Neural cell (in vitro differentiated cells): Measurements from ENCODE around the gene ADD3. TPM values are rescaled to one million over a fixed set of nuclear protein-coding genes. Genes with fewer than 3 reads are reported as not detected.

Source experiments
- H2AFZ ChIP-seq: fragments of 200-600, 300-800 bp; sonication (generic), shearing (Covaris generic); 2 replicates; pipeline ENCODE4 v1.6.0; 2014; ENCODE audit warnings: low read depth, mild to moderate bottlenecking, antibody characterized with exemption, low read length, moderate library complexity
- H3F3A ChIP-seq: fragments of 200-600 bp; shearing (Covaris generic); 2 replicates; pipeline ENCODE4 v1.6.1; 2016; ENCODE audit warnings: mild to moderate bottlenecking, moderate library complexity, mixed read lengths, antibody characterized with exemption, low read length; ENCODE audit not compliant: insufficient read depth, poor library complexity, severe bottlenecking
- H3K27ac ChIP-seq: fragments of 200-600, 300-800 bp; sonication (generic), shearing (Covaris generic); 2 replicates; pipeline ENCODE4 v1.5.1; 2014; ENCODE audit warnings: mild to moderate bottlenecking, low read length, moderate library complexity
- H3K27me3 ChIP-seq: fragments of 300-800, 200-600 bp; sonication (generic), shearing (Covaris generic); 2 replicates; pipeline ENCODE4 v1.6.0; 2014; ENCODE audit warnings: mild to moderate bottlenecking, low read depth, low read length, moderate library complexity; ENCODE audit not compliant: insufficient read depth
- H3K36me3 ChIP-seq: fragments of 300-800, 200-600 bp; sonication (generic), shearing (Covaris generic); 2 replicates; pipeline ENCODE4 v1.5.1; 2014; ENCODE audit warnings: mild to moderate bottlenecking, antibody characterized with exemption, low read length, moderate library complexity; ENCODE audit not compliant: insufficient read depth
- H3K4me2 ChIP-seq: fragments of 300-800, 200-600 bp; sonication (generic), shearing (Covaris generic); 2 replicates; pipeline ENCODE4 v1.6.0; 2014; ENCODE audit warnings: mild to moderate bottlenecking, low read length
- H3K4me3 ChIP-seq: fragments of 300-800, 200-600 bp; sonication (generic), shearing (Covaris generic); 2 replicates; pipeline ENCODE4 v1.5.1; 2014; ENCODE audit warnings: mild to moderate bottlenecking, low read length, moderate library complexity
- H3K79me2 ChIP-seq: fragments of 200-600 bp; shearing (Covaris generic); replicated peaks from 2 replicates; pipeline ENCODE4 v1.6.0; 2014; ENCODE audit warnings: mild to moderate bottlenecking, low read length, moderate library complexity; ENCODE audit not compliant: insufficient read depth
- H3K9ac ChIP-seq: fragments of 300-800, 200-600 bp; sonication (generic), shearing (Covaris generic); 2 replicates; pipeline ENCODE4 v1.6.1; 2016; ENCODE audit warnings: mild to moderate bottlenecking, low read length, mixed read lengths
- H3K9me2 ChIP-seq: fragments of 200-600 bp; shearing (Covaris generic); 2 replicates; pipeline ENCODE4 v1.6.1; 2016; ENCODE audit warnings: mild to moderate bottlenecking, low read length, mixed read lengths; ENCODE audit not compliant: insufficient read depth
- H3K9me3 ChIP-seq: fragments of 200-600, 300-800 bp; sonication (generic), shearing (Covaris generic); 2 replicates; pipeline ENCODE4 v1.6.1; 2016; ENCODE audit warnings: mild to moderate bottlenecking, mixed run types, low read length, moderate library complexity, mixed read lengths
- H4K20me1 ChIP-seq: fragments of 200-600 bp; shearing (Covaris generic); 2 replicates; pipeline ENCODE4 v1.6.1; 2016; ENCODE audit warnings: mild to moderate bottlenecking, mixed run types; ENCODE audit not compliant: insufficient read depth
- EP300 ChIP-seq: fragments of 450-650 bp; conservative IDR thresholded peaks from 2 replicates; pipeline ENCODE4 v1.6.1; 2014; ENCODE audit warnings: antibody characterized with exemption, mild to moderate bottlenecking, moderate library complexity; ENCODE audit not compliant: poor library complexity, severe bottlenecking
- EZH2 ChIP-seq: fragments of 200-600, 300-800 bp; shearing (Covaris generic), sonication (generic); IDR thresholded peaks from 2 replicates; pipeline ENCODE4 v1.6.1; 2014; ENCODE audit warnings: antibody characterized with exemption, low read length, borderline replicate concordance, mild to moderate bottlenecking; ENCODE audit not compliant: insufficient read depth, poor library complexity, severe bottlenecking
- MXI1 ChIP-seq: fragments of 450-650 bp; conservative IDR thresholded peaks from 2 replicates; pipeline ENCODE4 v1.6.1; 2014; ENCODE audit warnings: antibody characterized with exemption, mild to moderate bottlenecking; ENCODE audit not compliant: poor library complexity, severe bottlenecking
- POLR2AphosphoS5 ChIP-seq: IDR thresholded peaks from 2 replicates; pipeline ENCODE4 v1.6.1; 2012
- RAD21 ChIP-seq: fragments of 450-650 bp; conservative IDR thresholded peaks from 2 replicates; pipeline ENCODE4 v1.6.1; 2014; ENCODE audit warnings: antibody characterized with exemption, mild to moderate bottlenecking, moderate library complexity
- SMC3 ChIP-seq: fragments of 450-650 bp; conservative IDR thresholded peaks from 2 replicates; pipeline ENCODE4 v1.6.1; 2014; ENCODE audit warnings: antibody characterized with exemption, mild to moderate bottlenecking, moderate library complexity; ENCODE audit not compliant: poor library complexity
- TAF1 ChIP-seq: IDR thresholded peaks from 2 replicates; pipeline ENCODE4 v1.6.1; 2012; ENCODE audit warnings: low read depth
- polyA plus RNA-seq: library from polyadenylated mRNA; depleted of rRNA; stranded (reverse); fragments of >200 nt; gene quantifications from 2 replicates; pipeline ENCODE4 v1.2.3, GENCODE V29; 2014
- TF ChIP-seq, protein P1 (sequence below): fragments of 450-650 bp; IDR thresholded peaks from 2 replicates; pipeline ENCODE4 v1.5.1; 2014; ENCODE audit warnings: antibody characterized with exemption, mild to moderate bottlenecking, moderate library complexity; ENCODE audit not compliant: poor library complexity, severe bottlenecking
- TF ChIP-seq, protein P2 (sequence below): IDR thresholded peaks from 2 replicates; pipeline ENCODE4 v1.6.1; 2012; ENCODE audit warnings: borderline replicate concordance

Gene ADD3
- polyA plus RNA-seq, 1 donor from 2014 or later = 40.6 TPM

DNA sequence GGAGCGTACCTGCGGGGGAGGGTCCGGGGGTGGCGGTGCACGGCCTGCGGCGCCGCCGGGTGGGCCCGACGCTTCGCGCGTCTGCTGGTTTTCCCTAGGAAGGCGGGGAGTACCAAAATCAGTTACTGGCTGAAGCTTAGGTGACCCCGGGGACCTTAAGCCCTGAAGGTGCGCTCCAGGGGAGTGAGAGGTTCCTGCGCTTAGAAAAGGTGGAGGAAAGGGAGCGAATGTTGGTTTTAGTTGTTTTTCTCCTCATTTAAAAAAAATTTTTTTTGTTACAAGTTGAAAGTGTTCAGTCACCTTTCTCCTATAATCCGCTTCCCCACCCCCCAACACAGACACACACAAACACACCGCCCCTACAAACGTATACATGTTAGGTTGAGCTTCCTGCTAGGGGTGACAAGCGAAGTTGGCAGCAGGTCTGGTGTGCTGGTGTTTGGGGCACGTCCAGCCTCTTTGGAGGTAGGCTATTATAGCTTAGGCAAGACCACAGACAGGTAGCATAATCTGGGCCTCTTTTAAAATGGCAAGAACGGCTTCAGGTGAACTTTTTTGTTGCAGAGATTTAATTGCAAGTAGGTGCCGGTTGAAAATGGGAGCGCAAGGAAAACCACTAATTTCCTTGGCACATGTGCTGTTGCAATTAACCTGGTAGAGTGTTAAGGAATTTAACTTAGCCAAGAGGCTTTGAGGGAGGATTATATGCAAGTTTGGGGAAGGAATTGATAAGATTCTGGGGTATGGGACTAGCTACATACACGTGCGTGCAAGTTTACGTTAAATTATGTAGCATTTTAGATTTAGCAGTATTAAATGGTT, 945 bp downstream of the ADD3 start:
- H3K9me2 ChIP-seq = no peaks in the 10 kb centered on the region
- H3K27ac ChIP-seq = peak overlapping the region; percentile 59
- peaks cover 3% of the 10 kb centered on the region for H3F3A ChIP-seq
- TF ChIP-seq EZH2 = no peak
- no peak for TF ChIP-seq EP300
- no peak for TF ChIP-seq TAF1
- TF ChIP-seq, protein P1, sequence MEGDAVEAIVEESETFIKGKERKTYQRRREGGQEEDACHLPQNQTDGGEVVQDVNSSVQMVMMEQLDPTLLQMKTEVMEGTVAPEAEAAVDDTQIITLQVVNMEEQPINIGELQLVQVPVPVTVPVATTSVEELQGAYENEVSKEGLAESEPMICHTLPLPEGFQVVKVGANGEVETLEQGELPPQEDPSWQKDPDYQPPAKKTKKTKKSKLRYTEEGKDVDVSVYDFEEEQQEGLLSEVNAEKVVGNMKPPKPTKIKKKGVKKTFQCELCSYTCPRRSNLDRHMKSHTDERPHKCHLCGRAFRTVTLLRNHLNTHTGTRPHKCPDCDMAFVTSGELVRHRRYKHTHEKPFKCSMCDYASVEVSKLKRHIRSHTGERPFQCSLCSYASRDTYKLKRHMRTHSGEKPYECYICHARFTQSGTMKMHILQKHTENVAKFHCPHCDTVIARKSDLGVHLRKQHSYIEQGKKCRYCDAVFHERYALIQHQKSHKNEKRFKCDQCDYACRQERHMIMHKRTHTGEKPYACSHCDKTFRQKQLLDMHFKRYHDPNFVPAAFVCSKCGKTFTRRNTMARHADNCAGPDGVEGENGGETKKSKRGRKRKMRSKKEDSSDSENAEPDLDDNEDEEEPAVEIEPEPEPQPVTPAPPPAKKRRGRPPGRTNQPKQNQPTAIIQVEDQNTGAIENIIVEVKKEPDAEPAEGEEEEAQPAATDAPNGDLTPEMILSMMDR = no peak
- TF ChIP-seq, protein P2, sequence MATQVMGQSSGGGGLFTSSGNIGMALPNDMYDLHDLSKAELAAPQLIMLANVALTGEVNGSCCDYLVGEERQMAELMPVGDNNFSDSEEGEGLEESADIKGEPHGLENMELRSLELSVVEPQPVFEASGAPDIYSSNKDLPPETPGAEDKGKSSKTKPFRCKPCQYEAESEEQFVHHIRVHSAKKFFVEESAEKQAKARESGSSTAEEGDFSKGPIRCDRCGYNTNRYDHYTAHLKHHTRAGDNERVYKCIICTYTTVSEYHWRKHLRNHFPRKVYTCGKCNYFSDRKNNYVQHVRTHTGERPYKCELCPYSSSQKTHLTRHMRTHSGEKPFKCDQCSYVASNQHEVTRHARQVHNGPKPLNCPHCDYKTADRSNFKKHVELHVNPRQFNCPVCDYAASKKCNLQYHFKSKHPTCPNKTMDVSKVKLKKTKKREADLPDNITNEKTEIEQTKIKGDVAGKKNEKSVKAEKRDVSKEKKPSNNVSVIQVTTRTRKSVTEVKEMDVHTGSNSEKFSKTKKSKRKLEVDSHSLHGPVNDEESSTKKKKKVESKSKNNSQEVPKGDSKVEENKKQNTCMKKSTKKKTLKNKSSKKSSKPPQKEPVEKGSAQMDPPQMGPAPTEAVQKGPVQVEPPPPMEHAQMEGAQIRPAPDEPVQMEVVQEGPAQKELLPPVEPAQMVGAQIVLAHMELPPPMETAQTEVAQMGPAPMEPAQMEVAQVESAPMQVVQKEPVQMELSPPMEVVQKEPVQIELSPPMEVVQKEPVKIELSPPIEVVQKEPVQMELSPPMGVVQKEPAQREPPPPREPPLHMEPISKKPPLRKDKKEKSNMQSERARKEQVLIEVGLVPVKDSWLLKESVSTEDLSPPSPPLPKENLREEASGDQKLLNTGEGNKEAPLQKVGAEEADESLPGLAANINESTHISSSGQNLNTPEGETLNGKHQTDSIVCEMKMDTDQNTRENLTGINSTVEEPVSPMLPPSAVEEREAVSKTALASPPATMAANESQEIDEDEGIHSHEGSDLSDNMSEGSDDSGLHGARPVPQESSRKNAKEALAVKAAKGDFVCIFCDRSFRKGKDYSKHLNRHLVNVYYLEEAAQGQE = no peak
- no peaks in the 10 kb centered on the region for H4K20me1 ChIP-seq
- peaks cover 20% of the 10 kb centered on the region for H3K79me2 ChIP-seq
- peak overlapping the region; percentile 76 for H3K9ac ChIP-seq
- peak overlapping the region; percentile 92 for H3K4me3 ChIP-seq
- H3K27me3 ChIP-seq = no peaks in the 10 kb centered on the region
- H3K4me2 ChIP-seq = peak overlapping the region; percentile 98
- no peaks in the 10 kb centered on the region for H3K9me3 ChIP-seq
- peak overlapping the region; percentile 91 for H2AFZ ChIP-seq
- no peaks in the 10 kb centered on the region for H3K36me3 ChIP-seq

DNA sequence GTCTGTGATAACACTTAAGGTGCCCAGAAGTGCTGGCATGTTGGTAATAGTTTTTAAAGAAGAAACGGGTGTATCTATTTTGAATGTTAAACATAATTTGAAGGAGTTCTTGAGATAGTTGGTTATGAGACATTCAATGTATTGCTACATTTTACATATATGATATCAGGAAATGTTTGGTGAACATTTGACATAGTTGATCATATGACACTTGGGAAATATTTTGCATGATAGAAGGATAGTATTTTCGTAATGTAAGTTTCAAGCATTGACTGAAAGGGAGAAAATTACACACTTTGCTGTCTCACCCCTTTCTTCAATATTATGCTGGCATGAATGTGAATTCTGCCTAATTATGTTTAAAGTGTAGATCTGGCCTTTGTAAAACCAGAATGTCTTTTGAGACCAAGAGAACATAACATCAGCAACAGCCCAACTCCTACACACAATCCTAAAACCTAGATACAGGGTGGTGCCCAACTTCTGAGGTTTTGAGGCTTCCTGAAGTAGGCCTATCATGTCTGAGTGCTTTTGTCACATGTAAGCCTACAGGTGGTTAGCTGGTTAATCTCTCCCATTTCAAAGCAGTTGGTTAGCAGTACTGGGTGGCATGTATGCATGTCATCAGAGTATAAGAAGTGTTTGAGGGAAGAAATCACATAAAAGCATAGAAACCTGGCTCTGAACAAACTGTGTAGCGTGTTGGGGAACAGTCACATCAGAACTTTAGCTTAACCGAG, 2.1 kb downstream of the ADD3 start:
- Histone ChIP-seq H3K27me3 (no peaks in the 10 kb centered on the region), H2AFZ (no peak overlapping the region), H3K9me2 (no peaks in the 10 kb centered on the region), H3K27ac (no peak overlapping the region), H3K9me3 (no peaks in the 10 kb centered on the region), H3K9ac (no peak overlapping the region), H3K4me3 (peak overlapping the region; percentile 92), H3F3A (peaks cover 3% of the 10 kb centered on the region), H3K36me3 (no peaks in the 10 kb centered on the region), H4K20me1 (no peaks in the 10 kb centered on the region), H3K79me2 (peaks cover 20% of the 10 kb centered on the region), H3K4me2 (peak overlapping the region; percentile 98)
- TF ChIP-seq, protein P1 = no peak
- TF ChIP-seq MXI1 (no peak), EZH2 (no peak), RAD21 (no peak), POLR2AphosphoS5 (no peak), EP300 (no peak), TAF1 (no peak), SMC3 (no peak)
- TF ChIP-seq, protein P2 = no peak
